ENCODE data around the gene KCNH4. TPM values are rescaled to one million over a fixed set of nuclear protein-coding genes. Genes with fewer than 3 reads are reported as not detected.
A peak's percentile ranks its signal among the peaks of the same experiment; 100 is the strongest.

KCNH4 gene
- total and polyA plus RNA-seq, 2 of the 13 experiments (the other 11 are each of a cell fraction or from before 2014, with no cell fraction given), result 0.01 to 0.09 TPM

GRCh38 chr17:42135664-42136653 is 45.0 kb downstream of the KCNH4 start (continued):
- no peak for TF ChIP-seq DZIP1 (CRISPR knock-in tag; IDR thresholded peaks at IDR 0.05)
- TF ChIP-seq ZNF800 (CRISPR knock-in tag; IDR thresholded peaks at IDR 0.05), result no peak
- no peak for TF ChIP-seq ZSCAN12 (CRISPR knock-in tag; IDR thresholded peaks at IDR 0.05)
- TF ChIP-seq ZNF441 (CRISPR knock-in tag; IDR thresholded peaks at IDR 0.05; ENCODE audit: borderline replicate concordance), result no peak
- no peak; the same call in 1 of the 2 replicates for TF ChIP-seq SMC3 (IDR thresholded peaks at IDR 0.05; ENCODE audit: low read length)
- TF ChIP-seq CENPBD1 (CRISPR knock-in tag; IDR thresholded peaks at IDR 0.05; ENCODE audit: borderline replicate concordance, low read depth), result no peak
- no peak for TF ChIP-seq NFKB2 (CRISPR knock-in tag; IDR thresholded peaks at IDR 0.05; ENCODE audit: borderline replicate concordance)
- no peak for TF ChIP-seq ADNP (CRISPR knock-in tag; IDR thresholded peaks at IDR 0.05)
- no peak for TF ChIP-seq ZNF703 (CRISPR knock-in tag; IDR thresholded peaks at IDR 0.05; ENCODE audit: borderline replicate concordance)
- TF ChIP-seq TEAD2 (CRISPR knock-in tag; IDR thresholded peaks at IDR 0.05), result no peak
- TF ChIP-seq ZNF639 (CRISPR knock-in tag; conservative IDR thresholded peaks at IDR 0.05), result no peak
- TF ChIP-seq REST (IDR thresholded peaks at IDR 0.05; ENCODE audit: borderline replicate concordance in 1 of 2, low read depth in 1 of 2, low read length in 2 of 2), result no peak
- TF ChIP-seq SMAD1 (CRISPR knock-in tag; IDR thresholded peaks at IDR 0.05; ENCODE audit: borderline replicate concordance, low read depth), result 0 out of 2 replicates have a peak, but pooled peaks have one; percentile 34
- TF ChIP-seq CSRNP1 (CRISPR knock-in tag; IDR thresholded peaks at IDR 0.05), result no peak
- no peak for TF ChIP-seq ZNF446 (CRISPR knock-in tag; IDR thresholded peaks at IDR 0.05)

Data from HepG2 (cell line).